Left renal cortex interstitium (tissue), 4 donors: Measurements from ENCODE around the gene CFAP77. TPM values are rescaled to one million over a fixed set of nuclear protein-coding genes. Genes with fewer than 3 reads are reported as not detected.

Experiments
- polyA plus RNA-seq, 4 donors: library from polyadenylated mRNA; unstranded; fragments of 120-200 nt; gene quantifications; one replicate each; pipeline ENCODE4 v1.2.1, GENCODE V29; 2013; ENCODE audit not compliant: insufficient read length in 4 of 4

Gene CFAP77
- polyA plus RNA-seq, 4 donors = 0.68 to 1.6 (median 1.2) TPM

Other genes with a start within 250 kb of the CFAP77 start
- under 1 TPM; 0.30 to 0.60 (median 0.35) TPM for gene NTNG2, start 248.2 kb upstream of the CFAP77 start, polyA plus RNA-seq
- gene SETX, start 55.2 kb upstream of the CFAP77 start, polyA plus RNA-seq = 10 to 100 TPM; 39.8 to 70.7 (median 49.3) TPM
- 10 to 100 TPM; 18.0 to 20.9 (median 19.3) TPM for gene TTF1, start 3.4 kb upstream of the CFAP77 start, polyA plus RNA-seq
- not detected for gene BARHL1, start 172.4 kb downstream of the CFAP77 start, polyA plus RNA-seq